Uterus (tissue), 4 donors: ENCODE data around the gene GRIK4. TPM values are rescaled to one million over a fixed set of nuclear protein-coding genes. Genes with fewer than 3 reads are reported as not detected.

Source experiments
- DNase-seq, 2 donors: peaks; one replicate each; pipeline ENCODE4 v3.0.0-alpha.2; 2019 to 2020
- H3K27ac ChIP-seq, 2 donors: fragments of 200-600 bp; sonication (generic); 1 replicate in 1 of 2; 2 replicates in 1 of 2; pipeline ENCODE4 v1.5.1; 2016 to 2018
- H3K27me3 ChIP-seq, 2 donors: fragments of 200-600 bp; sonication (generic); one replicate each; pipeline ENCODE4 v1.5.1; 2018 to 2019; ENCODE audit warnings: control low read depth in 1 of 2
- H3K36me3 ChIP-seq, 2 donors: fragments of 200-600 bp; sonication (generic); one replicate each; pipeline ENCODE4 v1.5.1; 2019; ENCODE audit warnings: control low read depth in 1 of 2
- H3K4me1 ChIP-seq, 2 donors: fragments of 200-600 bp; sonication (generic); one replicate each; pipeline ENCODE4 v1.5.1; 2018 to 2019; ENCODE audit warnings: control low read depth in 1 of 2
- H3K4me3 ChIP-seq, 2 donors: fragments of 200-600 bp; sonication (generic); 1 replicate in 1 of 2; 2 replicates in 1 of 2; pipeline ENCODE4 v1.5.1; 2018 to 2019; ENCODE audit warnings: mild to moderate bottlenecking in 1 of 2
- H3K9me3 ChIP-seq, 2 donors: fragments of 200-600 bp; sonication (generic); one replicate each; pipeline ENCODE4 v1.5.1; 2019; ENCODE audit warnings: control low read depth in 1 of 2
- POLR2A ChIP-seq, 2 donors: fragments of 450-650 bp; IDR thresholded peaks; one replicate each; pipeline ENCODE4 v1.6.1; 2016; ENCODE audit warnings: antibody characterized with exemption in 2 of 2, mild to moderate bottlenecking in 1 of 2, moderate library complexity in 1 of 2
- intact Hi-C: fragments of 100-400 bp; cut with DNase I; formaldehyde crosslinking; loops from one replicate; pipeline ENCODE4 v1.15.1; 2023; ENCODE audit warnings: low total_unique reads
- total RNA-seq, 4 donors: library from RNA; depleted of rRNA in 3 of 4; stranded (reverse); fragments of >200 nt in 3 of 4; gene quantifications; one replicate each; pipeline versions ENCODE4 v1.1.0 to v1.2.4, GENCODE V29; 2014 to 2023
- TF ChIP-seq, protein P1 (sequence below), 4 experiments: fragments of 200-600 bp in 2 of 4; fragments of 450-650 bp in 2 of 4; sonication (generic) in 2 of 4; IDR thresholded peaks; one replicate each; pipeline ENCODE4 v1.5.1; 2016 to 2019; ENCODE audit warnings: antibody characterized with exemption in 4 of 4, mild to moderate bottlenecking in 2 of 4, moderate library complexity in 1 of 4
- donor health status: DM: yes; HTN: yes; CAD: no.

GRIK4 gene
- total RNA-seq, 4 donors from 2014 or later, result 0.28 to 1.1 TPM; not detected in 2

DNA sequence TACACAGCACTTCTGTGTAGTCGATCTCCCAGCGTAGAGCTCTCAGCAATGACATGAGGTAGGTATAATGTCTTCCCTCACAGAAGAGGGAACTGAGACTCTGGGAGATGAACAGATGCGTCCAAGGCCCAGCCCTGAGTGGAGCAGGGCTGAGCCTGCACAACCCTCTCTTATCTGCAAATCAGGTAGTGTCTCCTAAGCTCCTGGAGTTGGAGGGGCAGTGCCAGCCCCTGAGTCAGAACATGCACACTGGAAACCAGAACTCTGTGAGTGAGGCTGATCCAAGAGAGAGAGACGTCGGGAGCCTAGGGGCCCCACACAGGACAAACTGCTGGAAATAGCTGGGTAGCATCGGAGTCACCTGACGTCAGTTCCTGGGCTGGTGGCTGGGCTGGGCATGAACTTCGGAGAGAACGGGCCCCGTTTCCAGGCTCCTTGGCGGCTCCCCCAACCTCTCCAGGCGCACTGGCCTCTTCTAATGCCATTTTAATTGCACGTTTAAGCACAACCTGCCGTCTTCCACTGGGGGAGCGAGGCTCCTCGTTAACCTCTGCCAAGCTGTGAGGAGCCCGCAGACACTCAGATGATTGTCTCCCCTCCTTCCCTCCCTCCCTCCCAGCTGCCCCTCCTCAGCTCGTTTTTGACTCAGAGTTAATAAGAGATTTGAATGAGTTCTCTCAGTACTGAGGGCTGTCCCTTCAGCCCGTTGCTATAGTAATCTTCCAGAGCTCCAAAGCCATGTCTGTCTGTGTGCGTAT is 321.1 kb downstream of the GRIK4 start:
- DNase-seq, result no peak
- intact Hi-C loops, result no loop called here
- Histone ChIP-seq H3K4me3 (no peak overlapping the region), H3K36me3 (no peaks in the 10 kb centered on the region), H3K27ac (no peak overlapping the region), H3K4me1 (no peaks in the 10 kb centered on the region), H3K27me3 (no peaks in the 10 kb centered on the region), H3K9me3 (no peaks in the 10 kb centered on the region)
- TF ChIP-seq, protein P1, sequence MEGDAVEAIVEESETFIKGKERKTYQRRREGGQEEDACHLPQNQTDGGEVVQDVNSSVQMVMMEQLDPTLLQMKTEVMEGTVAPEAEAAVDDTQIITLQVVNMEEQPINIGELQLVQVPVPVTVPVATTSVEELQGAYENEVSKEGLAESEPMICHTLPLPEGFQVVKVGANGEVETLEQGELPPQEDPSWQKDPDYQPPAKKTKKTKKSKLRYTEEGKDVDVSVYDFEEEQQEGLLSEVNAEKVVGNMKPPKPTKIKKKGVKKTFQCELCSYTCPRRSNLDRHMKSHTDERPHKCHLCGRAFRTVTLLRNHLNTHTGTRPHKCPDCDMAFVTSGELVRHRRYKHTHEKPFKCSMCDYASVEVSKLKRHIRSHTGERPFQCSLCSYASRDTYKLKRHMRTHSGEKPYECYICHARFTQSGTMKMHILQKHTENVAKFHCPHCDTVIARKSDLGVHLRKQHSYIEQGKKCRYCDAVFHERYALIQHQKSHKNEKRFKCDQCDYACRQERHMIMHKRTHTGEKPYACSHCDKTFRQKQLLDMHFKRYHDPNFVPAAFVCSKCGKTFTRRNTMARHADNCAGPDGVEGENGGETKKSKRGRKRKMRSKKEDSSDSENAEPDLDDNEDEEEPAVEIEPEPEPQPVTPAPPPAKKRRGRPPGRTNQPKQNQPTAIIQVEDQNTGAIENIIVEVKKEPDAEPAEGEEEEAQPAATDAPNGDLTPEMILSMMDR (IDR thresholded peaks at IDR 0.05), result no peak
- no peak for TF ChIP-seq POLR2A (IDR thresholded peaks at IDR 0.05)

DNA sequence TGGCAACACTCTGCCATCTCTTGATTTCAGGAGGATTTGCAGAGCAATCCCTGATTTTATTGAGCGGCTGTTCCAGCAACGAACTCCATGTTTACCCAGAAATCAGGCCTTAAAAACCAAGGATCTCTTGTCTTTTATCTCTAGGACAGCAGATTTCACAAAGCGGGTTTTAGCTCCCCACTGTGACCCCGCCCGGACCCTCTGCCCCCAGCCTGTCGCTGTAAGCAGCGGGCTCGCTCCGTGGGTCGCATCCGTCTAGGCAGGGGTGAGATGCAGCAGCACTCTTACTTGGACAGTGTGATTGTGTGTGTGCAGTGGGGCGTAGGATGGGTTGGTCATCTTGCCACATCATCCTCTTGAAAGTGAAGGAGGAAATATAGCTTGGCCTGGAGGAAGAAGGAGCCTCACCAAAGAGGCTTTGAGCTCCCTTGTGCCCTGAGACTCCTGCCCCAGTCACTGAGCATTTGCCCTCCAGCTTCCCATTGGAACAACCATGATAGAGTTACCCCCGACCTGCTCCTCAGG is 323.2 kb downstream of the GRIK4 start:
- Histone ChIP-seq H3K36me3 (no peaks in the 10 kb centered on the region), H3K27ac (no peak overlapping the region), H3K4me1 (no peaks in the 10 kb centered on the region), H3K9me3 (no peaks in the 10 kb centered on the region), H3K27me3 (no peaks in the 10 kb centered on the region), H3K4me3 (no peak overlapping the region)
- no peak for TF ChIP-seq POLR2A (IDR thresholded peaks at IDR 0.05)
- TF ChIP-seq, protein P1 (IDR thresholded peaks at IDR 0.05), result no peak
- intact Hi-C loops, result no loop called here
- DNase-seq, result no peak

DNA sequence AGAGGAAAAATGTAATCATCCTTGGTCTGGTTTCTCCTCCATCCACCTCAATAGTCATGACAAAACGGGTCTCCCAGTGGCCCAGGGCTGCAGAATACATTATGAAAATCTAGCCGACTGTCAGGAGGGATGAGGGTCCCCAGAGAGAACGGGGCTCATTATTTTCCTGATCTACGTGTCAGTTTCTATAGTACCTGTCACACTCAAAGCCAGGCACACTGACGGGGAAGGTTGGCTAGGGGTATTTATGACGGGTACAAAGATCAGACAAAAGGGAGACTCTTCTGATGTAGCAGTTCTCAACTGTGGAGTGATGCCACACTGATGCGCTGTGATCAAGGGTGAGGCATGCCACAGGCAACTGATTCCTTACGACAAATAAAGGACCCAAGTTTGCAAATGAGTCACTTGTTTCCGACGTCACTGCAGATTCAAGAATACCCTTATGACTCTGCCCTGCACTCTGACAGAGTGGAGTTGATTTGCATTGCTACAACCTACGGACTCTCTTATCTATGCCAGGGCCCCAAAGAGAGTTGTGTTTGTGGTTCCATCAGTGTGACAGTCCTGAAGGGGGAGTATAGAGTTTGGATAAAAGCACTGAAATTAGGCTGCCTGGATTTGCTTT is 324.2 kb downstream of the GRIK4 start:
- TF ChIP-seq, protein P1 (IDR thresholded peaks at IDR 0.05), result no peak
- TF ChIP-seq POLR2A (IDR thresholded peaks at IDR 0.05), result no peak
- H3K36me3 ChIP-seq, result no peaks in the 10 kb centered on the region
- no peak overlapping the region for H3K27ac ChIP-seq
- H3K9me3 ChIP-seq, result no peaks in the 10 kb centered on the region
- no peak for DNase-seq
- intact Hi-C loops, result no loop called here
- H3K4me1 ChIP-seq, result no peaks in the 10 kb centered on the region
- no peak overlapping the region for H3K4me3 ChIP-seq
- H3K27me3 ChIP-seq, result no peaks in the 10 kb centered on the region

DNA sequence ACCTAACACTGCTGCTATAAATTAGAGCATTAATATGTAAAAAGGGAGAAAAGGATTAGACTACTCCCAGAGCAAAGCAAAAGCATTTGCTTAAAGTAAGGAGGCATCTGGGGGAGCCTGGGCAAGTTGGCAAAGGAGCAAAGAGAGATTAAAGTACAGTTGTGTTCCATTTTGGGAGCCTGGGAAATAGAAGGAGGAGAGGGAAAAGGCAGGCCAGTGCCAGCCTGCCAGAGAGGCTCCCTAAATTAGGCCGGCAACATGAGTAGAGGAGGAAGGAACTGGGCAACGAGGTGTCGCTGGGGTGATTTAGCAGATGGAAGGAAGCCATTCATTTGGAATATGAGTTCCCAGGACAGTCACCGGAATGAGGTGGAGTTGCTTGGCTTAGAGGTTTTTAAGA is 326.1 kb downstream of the GRIK4 start:
- TF ChIP-seq, protein P1 (IDR thresholded peaks at IDR 0.05), result no peak
- TF ChIP-seq POLR2A (IDR thresholded peaks at IDR 0.05), result no peak
- no peak for DNase-seq
- Histone ChIP-seq H3K9me3 (no peaks in the 10 kb centered on the region), H3K27ac (no peak overlapping the region), H3K36me3 (no peaks in the 10 kb centered on the region), H3K4me1 (no peaks in the 10 kb centered on the region), H3K27me3 (no peaks in the 10 kb centered on the region), H3K4me3 (no peak overlapping the region)
- intact Hi-C loops, result no loop called here

DNA sequence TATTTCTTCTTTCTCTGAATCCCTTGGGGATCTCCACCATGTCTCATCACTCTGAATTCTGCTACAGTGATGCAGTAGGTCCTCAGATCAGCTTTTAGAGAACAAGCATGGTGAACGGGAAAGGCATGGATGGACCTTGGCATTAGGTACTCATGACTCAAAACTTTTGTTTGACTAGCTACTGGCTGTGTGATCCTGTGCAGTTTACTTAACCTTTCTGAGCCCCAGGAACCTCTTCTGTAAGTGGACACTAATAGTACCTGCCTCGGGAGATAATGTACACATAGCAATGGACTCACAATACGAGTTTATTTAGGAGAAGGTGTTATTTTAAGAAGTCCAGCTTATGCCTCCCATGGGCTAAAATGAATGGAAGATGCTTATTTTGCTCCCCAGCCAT is 327.7 kb downstream of the GRIK4 start:
- H3K4me3 ChIP-seq, result no peak overlapping the region
- no peaks in the 10 kb centered on the region for H3K36me3 ChIP-seq
- intact Hi-C loops, result no loop called here
- no peaks in the 10 kb centered on the region for H3K4me1 ChIP-seq
- H3K27ac ChIP-seq, result no peak overlapping the region
- TF ChIP-seq, protein P1 (IDR thresholded peaks at IDR 0.05), result no peak
- TF ChIP-seq POLR2A (IDR thresholded peaks at IDR 0.05), result no peak
- no peaks in the 10 kb centered on the region for H3K27me3 ChIP-seq
- no peak for DNase-seq
- H3K9me3 ChIP-seq, result no peaks in the 10 kb centered on the region
